ENCODE data around the gene LRRFIP1. TPM values are rescaled to one million over a fixed set of nuclear protein-coding genes. Genes with fewer than 3 reads are reported as not detected.

The LRRFIP1 gene
- total RNA-seq, 4 donors from 2014 or later: 142 to 213 (median 191) TPM

DNA sequence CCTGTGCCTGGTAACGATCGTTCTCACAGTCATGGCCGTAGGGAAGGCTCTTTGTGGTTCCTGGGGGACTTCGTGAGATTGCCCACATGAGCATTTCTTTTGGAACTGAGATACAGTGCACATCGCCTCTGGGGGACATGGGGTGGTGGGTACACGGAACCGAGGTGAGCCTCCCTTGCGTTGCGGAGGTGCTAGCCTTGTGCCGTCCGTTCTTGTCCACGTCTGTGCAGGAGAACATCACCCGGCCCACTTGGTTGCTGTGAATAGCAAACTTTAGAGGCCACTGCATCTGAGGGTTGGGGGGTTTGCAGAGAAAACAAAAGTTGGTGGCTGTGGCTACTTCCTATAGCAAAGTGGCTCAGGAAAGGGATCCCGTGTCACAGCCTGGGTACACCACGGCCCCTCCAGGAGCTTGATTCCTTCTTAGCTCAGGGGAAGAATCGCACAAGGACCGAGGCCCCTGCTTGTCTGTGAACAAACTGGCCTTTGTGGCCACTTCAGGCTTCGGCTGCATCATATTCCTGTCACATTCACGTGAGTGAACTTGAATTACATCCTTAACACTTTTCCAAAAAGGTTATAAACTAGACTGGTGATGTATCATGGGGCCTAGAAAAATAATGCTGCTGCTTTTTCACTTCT lies 72.6 kb downstream of the LRRFIP1 start:
- H3K4me3 ChIP-seq: peak overlapping the region in 2 of 4 donors; percentile 3 to 27
- H3K4me1 ChIP-seq: peaks cover 100% of the 10 kb centered on the region in 4 donors
- H3K27me3 ChIP-seq: no peaks in the 10 kb centered on the region
- no peaks in the 10 kb centered on the region for H3K9me3 ChIP-seq
- H3K36me3 ChIP-seq: no peaks in the 10 kb centered on the region
- no peak for DNase-seq (ENCODE audit: extremely low spot score)
- H3K27ac ChIP-seq (replicated peaks in 1 of 4): peak overlapping the region; percentile 93 to 100 (median 98)
- TF ChIP-seq EP300 (IDR thresholded peaks at IDR 0.05) (no peak), POLR2A (IDR thresholded peaks at IDR 0.05; ENCODE audit: low read depth) (no peak), POLR2AphosphoS5 (IDR thresholded peaks at IDR 0.05) (no peak)
- TF ChIP-seq, protein P1, sequence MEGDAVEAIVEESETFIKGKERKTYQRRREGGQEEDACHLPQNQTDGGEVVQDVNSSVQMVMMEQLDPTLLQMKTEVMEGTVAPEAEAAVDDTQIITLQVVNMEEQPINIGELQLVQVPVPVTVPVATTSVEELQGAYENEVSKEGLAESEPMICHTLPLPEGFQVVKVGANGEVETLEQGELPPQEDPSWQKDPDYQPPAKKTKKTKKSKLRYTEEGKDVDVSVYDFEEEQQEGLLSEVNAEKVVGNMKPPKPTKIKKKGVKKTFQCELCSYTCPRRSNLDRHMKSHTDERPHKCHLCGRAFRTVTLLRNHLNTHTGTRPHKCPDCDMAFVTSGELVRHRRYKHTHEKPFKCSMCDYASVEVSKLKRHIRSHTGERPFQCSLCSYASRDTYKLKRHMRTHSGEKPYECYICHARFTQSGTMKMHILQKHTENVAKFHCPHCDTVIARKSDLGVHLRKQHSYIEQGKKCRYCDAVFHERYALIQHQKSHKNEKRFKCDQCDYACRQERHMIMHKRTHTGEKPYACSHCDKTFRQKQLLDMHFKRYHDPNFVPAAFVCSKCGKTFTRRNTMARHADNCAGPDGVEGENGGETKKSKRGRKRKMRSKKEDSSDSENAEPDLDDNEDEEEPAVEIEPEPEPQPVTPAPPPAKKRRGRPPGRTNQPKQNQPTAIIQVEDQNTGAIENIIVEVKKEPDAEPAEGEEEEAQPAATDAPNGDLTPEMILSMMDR (IDR thresholded peaks at IDR 0.05): no peak
- WGBS: 60% methylated on average over 16 of the region's 19 CpGs
- intact Hi-C loops (cut with DNase I): loop anchor here (5.0 kb wide), 1 partner anchor 32 kb away; no protein-coding TSS in a partner anchor

DNA sequence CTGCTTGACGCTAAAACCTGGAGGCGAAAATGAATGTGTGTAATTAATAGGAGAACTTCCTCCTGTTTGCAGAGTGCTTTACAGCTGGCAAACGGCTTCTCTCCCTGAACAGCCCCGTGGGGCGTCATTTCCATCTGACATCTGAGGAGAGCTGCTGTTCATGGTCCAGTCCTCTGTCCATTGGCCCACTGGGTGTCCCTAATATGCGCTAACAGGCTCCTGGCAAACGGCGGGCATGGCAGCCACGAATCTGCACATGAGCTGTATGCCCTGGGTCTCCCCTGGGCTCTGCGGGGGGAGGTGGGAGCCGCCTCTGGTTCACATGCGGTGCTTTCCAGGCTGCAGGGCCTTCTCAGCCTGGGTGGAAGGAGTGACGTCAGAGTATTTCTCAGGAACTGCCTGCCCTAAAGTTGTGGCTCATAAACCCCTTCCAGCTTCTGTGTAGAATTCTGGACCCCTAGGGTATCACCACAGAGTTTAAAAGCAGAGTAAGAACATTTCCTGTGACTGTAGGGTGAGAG lies 73.2 kb downstream of the LRRFIP1 start:
- DNase-seq (ENCODE audit: extremely low spot score): no peak
- intact Hi-C loops (cut with DNase I): no loop called here
- peak overlapping the region in 2 of 4 donors; percentile 3 to 27 for H3K4me3 ChIP-seq
- peaks cover 100% of the 10 kb centered on the region in 4 donors for H3K4me1 ChIP-seq
- H3K36me3 ChIP-seq: no peaks in the 10 kb centered on the region
- no peaks in the 10 kb centered on the region for H3K9me3 ChIP-seq
- WGBS: 30% methylated on average over 13 of the region's 13 CpGs
- H3K27me3 ChIP-seq: no peaks in the 10 kb centered on the region
- peak overlapping the region; percentile 93 to 100 (median 98) for H3K27ac ChIP-seq (replicated peaks in 1 of 4)
- TF ChIP-seq EP300 (IDR thresholded peaks at IDR 0.05): no peak
- peak in 1 of 2 donors; percentile 48 for TF ChIP-seq POLR2AphosphoS5 (IDR thresholded peaks at IDR 0.05)
- TF ChIP-seq, protein P1 (IDR thresholded peaks at IDR 0.05): no peak

DNA sequence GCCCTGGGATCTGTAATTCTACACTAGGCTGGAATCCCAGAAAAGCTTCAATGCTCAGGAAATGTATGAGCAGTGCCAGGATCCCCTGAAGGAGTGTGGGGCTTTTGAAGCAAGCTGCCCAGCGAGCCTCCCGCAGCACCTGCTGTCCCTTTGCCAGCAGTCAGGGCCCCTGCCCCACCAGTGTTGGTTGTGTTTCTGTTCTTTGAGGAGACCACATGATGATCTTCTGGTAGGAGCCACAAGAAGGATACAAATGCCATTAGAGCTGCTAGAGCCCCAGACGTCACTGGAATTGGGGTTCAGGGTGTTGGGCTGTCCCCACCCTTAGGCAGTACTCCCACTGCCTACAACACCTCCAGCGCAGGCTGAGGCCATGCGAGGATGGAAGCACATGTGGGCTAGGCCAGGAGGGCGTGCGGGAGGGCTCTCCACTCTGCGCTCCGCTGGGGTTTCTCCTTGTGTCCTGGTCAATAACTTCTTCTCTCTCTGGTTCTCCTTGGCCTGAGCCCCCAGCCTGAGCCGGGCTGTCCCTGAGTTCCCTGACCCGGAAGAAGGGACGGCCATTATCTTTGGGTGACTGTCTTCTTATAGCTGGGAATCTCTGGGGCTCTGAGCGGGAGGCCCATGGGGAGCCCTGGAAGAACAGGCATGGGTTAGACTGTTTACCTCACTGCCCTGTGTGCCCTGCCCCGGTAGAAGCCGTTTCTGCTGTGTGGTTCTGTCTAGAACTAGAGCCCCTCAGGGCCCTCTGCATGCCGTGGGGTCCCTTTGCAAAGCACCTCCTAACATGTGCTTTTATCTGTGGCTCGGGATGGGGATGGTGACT lies 73.9 kb downstream of the LRRFIP1 start:
- H3K4me3 ChIP-seq: peak overlapping the region in 1 of 4 donors; percentile 27
- WGBS: 67% methylated on average over 15 of the region's 17 CpGs
- no peak for DNase-seq (ENCODE audit: extremely low spot score)
- no peaks in the 10 kb centered on the region for H3K27me3 ChIP-seq
- H3K36me3 ChIP-seq: no peaks in the 10 kb centered on the region
- peaks cover 100% of the 10 kb centered on the region in 4 donors for H3K4me1 ChIP-seq
- H3K27ac ChIP-seq (replicated peaks in 1 of 4): peak overlapping the region; percentile 93 to 100 (median 98)
- TF ChIP-seq POLR2AphosphoS5 (IDR thresholded peaks at IDR 0.05) (no peak), POLR2A (IDR thresholded peaks at IDR 0.05; ENCODE audit: low read depth) (no peak), EP300 (IDR thresholded peaks at IDR 0.05) (no peak)
- TF ChIP-seq, protein P1 (IDR thresholded peaks at IDR 0.05): no peak
- intact Hi-C loops (cut with DNase I): no loop called here
- no peaks in the 10 kb centered on the region for H3K9me3 ChIP-seq

DNA sequence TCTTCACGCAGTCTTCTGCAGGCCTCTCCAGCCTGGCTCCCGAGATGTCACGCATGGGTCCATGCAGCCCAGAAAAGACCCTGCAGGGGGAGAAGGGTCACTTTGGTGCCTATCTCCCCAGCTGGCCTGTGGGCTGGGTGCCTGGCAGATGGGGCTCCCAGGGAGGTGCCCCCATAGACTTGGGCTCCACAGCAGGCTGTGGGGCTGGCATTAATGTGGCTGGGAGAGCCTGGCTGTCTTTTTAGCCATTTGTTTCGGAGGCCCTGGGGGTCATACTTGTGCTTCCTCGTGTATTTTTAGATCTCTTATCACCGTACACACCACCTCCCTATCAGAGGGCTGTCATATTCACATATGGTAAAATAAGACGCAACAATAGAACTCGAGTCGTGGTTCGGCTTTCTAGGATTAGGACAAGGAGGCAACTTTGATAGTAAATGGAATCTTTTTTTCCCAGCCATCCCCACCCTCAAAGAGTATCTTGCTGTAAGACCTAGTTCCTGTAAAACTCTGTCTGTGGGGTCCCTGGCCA lies 74.5 kb downstream of the LRRFIP1 start:
- intact Hi-C loops (cut with DNase I): no loop called here
- no peaks in the 10 kb centered on the region for H3K9me3 ChIP-seq

More for the DNA sequence above, 74.5 kb downstream of the LRRFIP1 start:
- no peak for DNase-seq (ENCODE audit: extremely low spot score)
- Histone ChIP-seq H3K27me3 (no peaks in the 10 kb centered on the region), H3K36me3 (no peaks in the 10 kb centered on the region), H3K4me3 (peak overlapping the region in 2 of 4 donors; percentile 6 to 22), H3K4me1 (peaks cover 99 to 100% (median 100%) of the 10 kb centered on the region in 4 donors), H3K27ac (replicated peaks in 1 of 4) (peak overlapping the region; percentile 93 to 100 (median 98))
- TF ChIP-seq EP300 (IDR thresholded peaks at IDR 0.05): no peak
- TF ChIP-seq, protein P1 (IDR thresholded peaks at IDR 0.05): no peak
- no peak for TF ChIP-seq POLR2AphosphoS5 (IDR thresholded peaks at IDR 0.05)
- no peak for TF ChIP-seq POLR2A (IDR thresholded peaks at IDR 0.05; ENCODE audit: low read depth)
- 68% methylated on average over 10 of the region's 10 CpGs for WGBS

Measured in esophagus muscularis mucosa (tissue), 4 donors.